Umbilical cord (tissue), 2 donors: ENCODE measurements around the gene ANKRD30B. TPM values are rescaled to one million over a fixed set of nuclear protein-coding genes. Genes with fewer than 3 reads are reported as not detected.
"Not testable (repeated sequence)": the region's sequence is repeated elsewhere in the genome, so short reads cannot be mapped to it uniquely, and the experiment has no call there.

ENCODE experiments used
- DNase-seq: peaks from one replicate; pipeline ENCODE4 v3.0.0-alpha.2; 2015; ENCODE audit warnings: low spot score
- total RNA-seq: library from RNA; depleted of rRNA; stranded (reverse); fragments of >200 nt; gene quantifications from one replicate; pipeline ENCODE4 v1.2.3, GENCODE V29; 2014; ENCODE audit warnings: low replicate concordance; ENCODE audit not compliant: insufficient read depth

Gene ANKRD30B
- total RNA-seq, 1 donor from 2014 or later, result 1.4 TPM

- DNase-seq, result not testable (repeated sequence)
Measured at GRCh38 chr18:14841607-14842006, 93.6 kb downstream of the ANKRD30B start.

DNA sequence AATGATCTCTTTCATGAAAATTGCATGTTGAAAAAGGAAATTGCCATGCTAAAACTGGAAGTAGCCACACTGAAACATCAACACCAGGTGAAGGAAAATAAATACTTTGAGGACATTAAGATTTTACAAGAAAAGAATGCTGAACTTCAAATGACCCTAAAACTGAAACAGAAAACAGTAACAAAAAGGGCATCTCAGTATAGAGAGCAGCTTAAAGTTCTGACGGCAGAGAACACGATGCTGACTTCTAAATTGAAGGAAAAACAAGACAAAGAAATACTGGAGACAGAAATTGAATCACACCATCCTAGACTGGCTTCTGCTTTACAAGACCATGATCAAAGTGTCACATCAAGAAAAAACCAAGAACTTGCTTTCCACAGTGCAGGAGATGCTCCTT is 103.6 kb downstream of the ANKRD30B start:
- not testable (repeated sequence) for DNase-seq

- not testable (repeated sequence) for DNase-seq
Measured at GRCh38 chr18:14855634-14856033, 107.7 kb downstream of the ANKRD30B start.

GRCh38 chr18:14856256-14856655 is 108.3 kb downstream of the ANKRD30B start:
- not testable (repeated sequence) for DNase-seq

GRCh38 chr18:14858514-14858913 is 110.5 kb downstream of the ANKRD30B start:
- DNase-seq, result not testable (repeated sequence)

- DNase-seq, result not testable (repeated sequence)
Measured at GRCh38 chr18:14859995-14860394, 112.0 kb downstream of the ANKRD30B start.

DNA sequence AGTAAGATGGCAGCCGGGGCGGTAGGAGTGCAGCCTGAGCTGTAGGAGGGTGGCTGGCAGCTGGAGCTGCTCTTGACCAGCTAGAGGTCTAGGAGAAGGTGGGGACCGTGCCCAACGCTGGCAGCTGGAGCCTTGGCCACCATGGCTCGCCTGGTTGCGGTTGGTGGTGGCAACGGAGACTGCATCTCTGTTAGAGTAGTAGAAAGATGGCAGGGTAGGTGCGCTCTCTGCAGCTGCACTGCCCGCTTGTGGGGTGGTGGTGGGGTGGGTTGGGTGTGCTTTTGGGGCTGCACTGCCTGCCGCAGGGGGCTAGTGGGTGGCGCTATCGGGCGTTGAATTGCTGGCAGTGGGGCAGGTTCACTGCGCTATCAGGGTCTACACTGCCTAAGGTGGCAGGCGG is 118.5 kb downstream of the ANKRD30B start:
- not testable (repeated sequence) for DNase-seq

DNA sequence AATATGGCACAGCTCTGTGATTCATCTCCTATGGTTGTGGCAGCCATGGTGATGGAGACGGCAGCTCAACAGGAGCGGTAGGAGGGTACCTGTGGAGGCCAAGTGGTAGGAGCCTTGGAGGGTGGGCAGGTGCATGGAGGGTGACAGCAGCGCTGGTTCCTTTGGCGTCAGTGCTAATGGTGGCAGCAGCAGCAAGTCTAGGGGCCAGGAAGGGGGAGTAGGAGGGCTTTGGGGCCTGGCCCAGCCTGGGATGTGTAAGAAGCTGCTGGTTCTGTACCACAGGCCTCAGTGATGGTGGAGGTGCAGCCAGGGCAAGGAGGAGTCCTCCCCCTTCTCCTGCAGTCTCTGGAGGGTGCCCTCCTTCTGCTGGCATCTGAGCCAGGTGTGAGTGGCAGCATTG is 120.0 kb downstream of the ANKRD30B start:
- not testable (repeated sequence) for DNase-seq

DNA sequence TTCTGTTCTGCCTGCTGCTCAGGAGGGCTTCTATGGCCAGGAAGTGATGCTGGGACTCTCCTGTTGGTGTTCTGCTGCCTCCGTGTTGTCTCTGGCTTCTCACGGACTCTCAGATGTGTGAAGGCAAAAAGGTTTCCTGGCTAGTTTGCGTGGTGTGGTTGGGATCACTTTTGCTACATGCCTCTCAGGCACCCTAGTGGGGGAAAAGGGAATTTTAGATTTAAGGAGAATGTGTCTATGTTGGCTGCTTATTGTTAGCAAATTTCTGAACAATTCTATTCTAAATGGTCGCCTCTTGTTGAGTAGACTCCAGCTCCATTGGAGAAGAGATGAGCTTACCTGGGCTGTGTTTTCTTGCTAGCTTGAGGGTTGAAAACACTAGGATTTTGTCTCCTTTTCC is 120.9 kb downstream of the ANKRD30B start:
- DNase-seq, result not testable (repeated sequence)

DNA sequence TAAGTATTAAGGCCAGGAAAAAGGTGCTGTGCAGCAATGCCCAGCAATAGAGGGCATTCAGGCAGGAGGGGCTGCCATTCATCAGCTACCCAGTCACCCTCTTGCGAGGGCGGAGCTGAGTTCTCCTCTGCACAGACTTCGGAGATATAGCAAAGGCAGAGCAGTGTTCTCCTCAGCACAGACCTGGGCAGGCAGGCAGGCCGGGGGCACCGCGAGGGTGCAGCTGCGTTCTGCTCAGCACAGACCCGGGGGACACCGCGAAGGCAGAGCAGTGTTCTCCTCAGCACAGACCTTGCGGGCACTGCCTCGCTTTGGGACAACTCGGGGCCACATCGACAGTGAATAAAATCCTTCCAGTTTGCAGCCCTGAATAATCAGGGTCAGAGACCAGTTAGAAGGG is 130.9 kb downstream of the ANKRD30B start:
- not testable (repeated sequence) for DNase-seq

DNA sequence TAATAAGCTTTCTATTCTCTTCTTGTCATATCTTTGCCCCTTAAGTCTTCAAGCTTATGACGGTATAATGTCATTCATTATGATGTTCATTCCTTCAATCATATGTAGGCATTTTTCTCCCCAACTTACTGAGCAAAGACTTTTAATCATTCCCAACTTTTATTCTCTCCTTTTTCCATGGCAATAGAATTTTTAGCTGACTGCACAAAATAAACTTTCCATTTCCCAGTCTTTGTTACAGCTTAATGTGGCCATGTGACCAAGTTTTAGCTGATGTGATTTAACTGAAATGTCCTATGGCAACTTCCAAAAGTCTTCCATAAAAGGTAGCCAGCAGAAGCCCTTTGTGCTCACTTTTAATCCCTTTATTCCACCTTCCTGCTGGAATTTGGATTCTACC is 152.5 kb downstream of the ANKRD30B start:
- no peak for DNase-seq

Other genes with a start within 250 kb of the ANKRD30B start
- 0.72 TPM for gene POTEC, start 204.6 kb upstream of the ANKRD30B start, total RNA-seq